NCI-H146 treated with DMSO at 0.1 percent for 48 hours (cell line): ENCODE results near the gene RPL28.
"Not testable (repeated sequence)": the region's sequence is repeated elsewhere in the genome, so short reads cannot be mapped to it uniquely, and the experiment has no call there.

ENCODE experiments used
- DNase-seq: peaks from one replicate; lab custom pipeline; 2025; ENCODE audit not compliant: unreplicated experiment; lab: John Stamatoyannopoulos, UW

RPL28 gene

DNA sequence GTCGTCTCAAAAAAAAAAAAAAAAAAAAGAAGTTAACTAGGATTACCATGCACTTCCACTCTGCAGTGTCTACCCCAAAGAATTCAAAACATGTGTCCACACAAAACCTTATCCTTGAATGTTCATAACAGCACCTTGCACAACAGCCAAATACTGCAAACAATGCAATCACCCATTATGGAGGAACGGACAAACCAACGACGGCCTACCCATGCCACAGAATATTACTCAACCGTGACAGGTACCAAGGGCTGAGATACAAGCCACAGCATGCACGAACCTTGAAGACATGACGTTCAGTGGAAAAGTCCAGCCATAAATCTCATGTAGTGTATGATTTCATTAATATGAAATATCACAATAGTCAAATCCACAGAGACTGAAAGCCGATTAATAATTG lies 60.3 kb downstream of the RPL28 start:
- DNase-seq: no peak

GRCh38 chr19:55447421-55448174 lies 61.9 kb downstream of the RPL28 start:
- DNase-seq: peak; percentile 56

GRCh38 chr19:55448175-55448490 lies 62.4 kb downstream of the RPL28 start:
- not testable (repeated sequence) for DNase-seq

DNA sequence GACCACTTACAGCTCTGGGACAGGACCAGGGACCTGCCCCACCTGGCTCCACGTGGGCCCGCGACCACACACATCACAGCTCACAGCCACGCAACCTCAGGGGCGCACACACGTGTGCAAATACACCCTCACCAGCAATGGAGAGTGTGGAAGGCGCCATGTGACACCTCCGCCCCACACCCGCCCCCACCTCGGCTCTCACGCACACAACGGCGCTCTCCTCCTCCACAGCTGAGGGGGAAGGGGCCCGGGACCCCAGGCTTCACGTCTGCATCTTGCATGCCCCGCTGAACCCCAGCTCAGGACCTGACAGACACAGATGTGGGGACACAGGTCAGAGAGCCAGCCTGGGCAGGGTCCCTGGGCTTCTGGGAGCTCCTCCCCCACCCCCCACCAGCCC lies 63.7 kb downstream of the RPL28 start:
- DNase-seq: no peak

DNA sequence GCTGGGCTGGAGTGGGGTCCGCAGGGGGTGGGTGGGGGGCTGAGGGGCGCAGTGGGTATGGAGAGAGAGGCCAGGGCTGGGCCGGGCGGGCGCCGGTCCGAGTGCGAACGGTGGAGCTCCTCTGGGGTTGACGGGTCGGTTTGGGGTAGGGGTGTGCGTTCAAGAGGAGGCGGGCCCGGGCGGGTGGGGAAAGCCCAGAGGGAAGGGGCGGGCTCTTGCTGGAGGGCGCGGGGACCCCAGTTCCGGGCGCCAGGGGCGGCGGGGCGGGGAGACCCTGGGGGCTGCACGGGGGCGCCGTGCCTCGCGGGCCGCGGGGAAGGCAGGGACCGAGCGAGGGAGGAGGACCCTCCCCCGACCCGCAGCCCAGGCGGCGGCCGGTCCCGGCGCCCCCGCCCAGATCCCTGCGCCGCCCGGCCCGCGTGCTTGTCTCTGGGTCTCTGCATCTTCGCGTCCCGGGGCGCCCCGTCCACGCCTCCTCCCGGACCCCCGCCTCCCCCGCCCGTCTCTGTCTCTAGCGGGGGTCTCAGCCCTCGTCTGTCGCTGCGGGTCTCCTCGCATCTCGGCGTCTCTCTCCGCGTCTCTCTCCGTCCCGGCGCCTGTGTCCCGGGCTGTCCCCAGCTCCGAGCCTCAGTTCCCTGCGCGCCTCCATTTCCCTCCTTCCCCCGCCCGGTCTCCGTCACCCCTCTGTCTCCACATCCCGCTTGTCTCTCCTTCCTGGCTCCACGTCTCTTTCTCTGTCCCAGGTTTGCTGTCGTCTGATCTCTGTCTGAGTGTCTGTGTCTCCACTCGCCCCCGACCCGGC lies 65.6 kb downstream of the RPL28 start:
- no peak for DNase-seq

- no peak for DNase-seq
Observed at GRCh38 chr19:55451965-55452748, 66.4 kb downstream of the RPL28 start.
